ENCODE measurements around the gene HMG20B.

The HMG20B gene

DNA sequence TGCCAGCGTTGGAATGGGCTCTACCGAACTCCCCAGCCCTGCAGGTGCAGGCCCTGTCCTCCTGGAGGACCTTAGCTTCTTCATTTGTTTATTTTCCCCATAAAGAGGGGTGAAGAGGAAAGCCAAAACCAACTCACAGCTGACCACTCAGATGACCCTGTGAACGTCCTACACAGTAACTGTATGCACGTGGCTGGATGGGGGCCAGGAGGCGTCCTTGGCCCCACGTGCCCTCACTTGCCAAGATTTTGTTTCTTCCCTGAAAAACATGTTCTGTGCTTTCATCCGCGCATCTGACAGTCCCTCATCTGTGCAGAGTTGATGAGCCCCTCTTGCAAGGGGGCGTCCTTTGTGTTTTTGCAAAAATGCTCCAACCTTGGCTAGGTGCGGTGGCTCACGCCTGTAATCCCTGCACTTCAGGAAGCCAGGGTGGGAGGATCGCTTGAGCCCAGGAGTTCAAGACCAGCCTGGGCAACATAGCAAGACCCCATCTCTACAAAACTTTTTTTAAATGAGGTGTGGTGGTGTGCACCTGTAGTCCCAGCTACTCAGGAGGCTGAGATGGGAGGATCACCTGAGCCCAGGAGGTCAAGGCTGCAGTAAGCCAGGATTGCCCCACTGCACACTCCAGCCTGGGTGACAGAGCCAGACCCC lies 39.1 kb upstream of the HMG20B start:
- H3K4me3 ChIP-seq (ENCODE audit: low read depth, low read length) = no peak overlapping the region
- TF ChIP-seq, protein P1, sequence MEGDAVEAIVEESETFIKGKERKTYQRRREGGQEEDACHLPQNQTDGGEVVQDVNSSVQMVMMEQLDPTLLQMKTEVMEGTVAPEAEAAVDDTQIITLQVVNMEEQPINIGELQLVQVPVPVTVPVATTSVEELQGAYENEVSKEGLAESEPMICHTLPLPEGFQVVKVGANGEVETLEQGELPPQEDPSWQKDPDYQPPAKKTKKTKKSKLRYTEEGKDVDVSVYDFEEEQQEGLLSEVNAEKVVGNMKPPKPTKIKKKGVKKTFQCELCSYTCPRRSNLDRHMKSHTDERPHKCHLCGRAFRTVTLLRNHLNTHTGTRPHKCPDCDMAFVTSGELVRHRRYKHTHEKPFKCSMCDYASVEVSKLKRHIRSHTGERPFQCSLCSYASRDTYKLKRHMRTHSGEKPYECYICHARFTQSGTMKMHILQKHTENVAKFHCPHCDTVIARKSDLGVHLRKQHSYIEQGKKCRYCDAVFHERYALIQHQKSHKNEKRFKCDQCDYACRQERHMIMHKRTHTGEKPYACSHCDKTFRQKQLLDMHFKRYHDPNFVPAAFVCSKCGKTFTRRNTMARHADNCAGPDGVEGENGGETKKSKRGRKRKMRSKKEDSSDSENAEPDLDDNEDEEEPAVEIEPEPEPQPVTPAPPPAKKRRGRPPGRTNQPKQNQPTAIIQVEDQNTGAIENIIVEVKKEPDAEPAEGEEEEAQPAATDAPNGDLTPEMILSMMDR (IDR thresholded peaks at IDR 0.05; ENCODE audit: borderline replicate concordance, insufficient read depth, low read depth, low read length) = no peak

DNA sequence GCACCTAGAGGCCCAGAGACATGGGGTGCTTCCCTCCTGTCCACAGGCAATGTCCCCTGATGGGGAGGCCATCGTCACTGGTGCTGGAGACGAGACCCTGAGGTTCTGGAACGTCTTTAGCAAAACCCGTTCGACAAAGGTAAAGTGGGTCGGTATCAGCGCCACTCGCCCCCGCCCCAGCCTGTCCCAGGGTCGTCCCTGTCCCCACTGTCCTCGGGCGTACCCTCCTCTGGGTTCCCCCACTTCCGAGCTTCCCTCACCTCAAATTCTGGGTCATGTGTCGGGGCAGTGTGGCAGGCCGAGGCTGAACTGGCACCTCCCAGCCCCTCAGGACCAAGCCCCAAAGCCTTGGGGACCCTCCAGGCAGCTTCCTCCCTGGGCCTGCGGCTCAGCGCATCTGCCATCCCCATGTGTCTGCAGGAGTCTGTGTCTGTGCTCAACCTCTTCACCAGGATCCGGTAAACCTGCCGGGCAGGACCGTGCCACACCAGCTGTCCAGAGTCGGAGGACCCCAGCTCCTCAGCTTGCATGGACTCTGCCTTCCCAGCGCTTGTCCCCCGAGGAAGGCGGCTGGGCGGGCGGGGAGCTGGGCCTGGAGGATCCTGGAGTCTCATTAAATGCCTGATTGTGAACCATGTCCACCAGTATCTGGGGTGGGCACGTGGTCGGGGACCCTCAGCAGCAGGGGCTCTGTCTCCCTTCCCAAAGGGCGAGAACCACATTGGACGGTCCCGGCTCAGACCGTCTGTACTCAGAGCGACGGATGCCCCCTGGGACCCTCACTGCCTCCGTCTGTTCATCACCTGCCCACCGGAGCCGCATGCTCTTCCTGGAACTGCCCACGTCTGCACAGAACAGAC lies 38.1 kb upstream of the HMG20B start:
- TF ChIP-seq, protein P1 (IDR thresholded peaks at IDR 0.05; ENCODE audit: borderline replicate concordance, insufficient read depth, low read depth, low read length) = no peak
- H3K4me3 ChIP-seq (ENCODE audit: low read depth, low read length) = no peak overlapping the region

DNA sequence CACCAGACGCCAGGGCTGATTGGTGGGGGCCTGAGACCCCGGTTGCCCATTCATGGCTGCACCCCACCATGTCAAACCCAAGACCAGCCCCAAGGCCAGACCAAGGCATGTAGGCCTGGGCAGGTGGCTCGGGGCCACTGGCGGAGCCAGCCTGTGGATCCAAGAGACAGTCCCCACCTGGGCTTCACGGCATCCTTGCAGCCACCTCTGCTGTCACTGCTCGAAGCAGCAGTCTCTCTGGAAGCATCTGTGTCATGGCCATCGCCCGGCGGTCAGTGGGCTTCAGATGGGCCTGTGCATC lies 37.6 kb upstream of the HMG20B start:
- TF ChIP-seq, protein P1 (IDR thresholded peaks at IDR 0.05; ENCODE audit: borderline replicate concordance, insufficient read depth, low read depth, low read length) = no peak
- no peak overlapping the region for H3K4me3 ChIP-seq (ENCODE audit: low read depth, low read length)

DNA sequence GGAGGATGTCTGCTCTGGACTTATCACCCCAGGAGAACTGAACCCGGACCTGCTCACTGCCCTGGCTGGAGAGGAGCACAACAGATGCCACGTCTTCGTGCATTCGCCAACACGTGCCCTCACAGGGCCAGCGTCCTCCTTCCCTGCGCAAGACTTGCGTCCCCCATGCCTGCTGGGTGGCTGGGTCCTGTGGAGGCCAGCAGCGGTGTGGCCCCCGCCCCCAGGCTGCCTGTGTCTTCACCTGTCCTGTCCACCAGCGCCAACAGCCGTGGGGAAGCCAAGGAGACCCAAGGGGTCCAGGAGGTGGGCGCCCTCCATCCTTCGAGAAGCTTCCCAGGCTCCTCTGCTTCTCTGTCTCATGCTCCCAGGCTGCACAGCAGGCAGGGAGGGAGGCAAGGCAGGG lies 37.2 kb upstream of the HMG20B start:
- H3K4me3 ChIP-seq (ENCODE audit: low read depth, low read length) = no peak overlapping the region
- TF ChIP-seq, protein P1 (IDR thresholded peaks at IDR 0.05; ENCODE audit: borderline replicate concordance, insufficient read depth, low read depth, low read length) = no peak

DNA sequence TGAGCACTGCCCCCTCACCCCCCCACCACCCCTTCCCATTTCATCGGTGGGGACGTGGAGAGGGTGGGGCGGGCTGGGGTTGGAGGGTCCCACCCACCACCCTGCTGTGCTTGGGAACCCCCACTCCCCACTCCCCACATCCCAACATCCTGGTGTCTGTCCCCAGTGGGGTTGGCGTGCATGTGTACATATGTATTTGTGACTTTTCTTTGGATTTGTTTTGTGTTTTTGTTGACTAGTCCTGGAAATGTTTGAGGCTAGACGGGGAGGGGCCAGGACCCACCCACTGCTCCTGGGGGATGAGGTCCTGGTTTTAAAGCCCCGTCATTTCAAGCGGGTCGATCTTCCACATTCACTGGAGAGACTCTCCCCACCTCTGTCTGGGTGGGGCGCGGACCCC lies 36.8 kb upstream of the HMG20B start:
- TF ChIP-seq, protein P1 (IDR thresholded peaks at IDR 0.05; ENCODE audit: borderline replicate concordance, insufficient read depth, low read depth, low read length) = no peak
- no peak overlapping the region for H3K4me3 ChIP-seq (ENCODE audit: low read depth, low read length)

DNA sequence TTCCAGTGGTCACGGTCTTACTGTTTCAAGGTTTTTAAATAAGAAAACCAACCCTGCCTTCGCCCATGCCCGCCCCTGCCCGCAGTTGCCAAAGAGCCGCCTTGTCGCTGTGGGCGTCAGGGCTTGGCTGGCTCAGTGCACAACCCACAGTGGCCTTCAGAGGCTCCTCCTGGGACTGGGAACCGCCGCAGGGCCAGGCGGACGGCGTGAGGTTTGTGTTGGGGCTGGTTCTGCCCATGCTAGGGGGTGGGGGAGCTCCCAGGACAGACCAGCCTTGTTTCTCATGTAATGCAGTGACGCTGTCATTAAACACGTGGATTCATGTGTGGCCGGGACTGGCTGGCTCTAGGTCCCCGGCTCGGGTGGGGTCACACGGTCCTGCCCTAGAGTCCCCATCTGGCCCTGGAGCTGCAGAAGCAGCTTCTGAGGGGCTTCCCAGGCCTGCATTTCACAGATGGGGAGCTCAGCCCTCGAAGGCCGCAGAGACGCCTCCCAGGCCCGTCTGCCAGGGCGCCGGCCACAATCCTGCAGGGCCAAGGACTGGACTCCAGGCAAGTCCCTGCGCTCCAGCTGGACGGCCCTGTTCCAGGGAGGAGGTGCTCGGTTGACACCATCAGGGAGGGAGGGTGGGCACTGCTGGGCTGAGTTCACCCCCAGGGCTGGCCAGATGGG lies 36.2 kb upstream of the HMG20B start:
- H3K4me3 ChIP-seq (ENCODE audit: low read depth, low read length) = no peak overlapping the region
- TF ChIP-seq, protein P1 (IDR thresholded peaks at IDR 0.05; ENCODE audit: borderline replicate concordance, insufficient read depth, low read depth, low read length) = no peak

All from GM12875 (cell line).